SH-SY5Y (cell line): ENCODE results near the gene SPDL1.

Experiments used
- GATA2 ChIP-seq: IDR thresholded peaks from 2 replicates; pipeline ENCODE4 v1.6.1; 2011; ENCODE audit warnings: mild to moderate bottlenecking, low read depth, low read length
- GATA3 ChIP-seq: IDR thresholded peaks from 2 replicates; pipeline ENCODE4 v1.6.1; 2011; ENCODE audit warnings: low read depth, mild to moderate bottlenecking, low read length, moderate library complexity

GRCh38 chr5:169574134-169574646, 9.4 kb upstream of the SPDL1 start:
- TF ChIP-seq GATA2 (no peak), GATA3 (no peak)
